ENCODE measurements around the gene RRP1.

The RRP1 gene

DNA sequence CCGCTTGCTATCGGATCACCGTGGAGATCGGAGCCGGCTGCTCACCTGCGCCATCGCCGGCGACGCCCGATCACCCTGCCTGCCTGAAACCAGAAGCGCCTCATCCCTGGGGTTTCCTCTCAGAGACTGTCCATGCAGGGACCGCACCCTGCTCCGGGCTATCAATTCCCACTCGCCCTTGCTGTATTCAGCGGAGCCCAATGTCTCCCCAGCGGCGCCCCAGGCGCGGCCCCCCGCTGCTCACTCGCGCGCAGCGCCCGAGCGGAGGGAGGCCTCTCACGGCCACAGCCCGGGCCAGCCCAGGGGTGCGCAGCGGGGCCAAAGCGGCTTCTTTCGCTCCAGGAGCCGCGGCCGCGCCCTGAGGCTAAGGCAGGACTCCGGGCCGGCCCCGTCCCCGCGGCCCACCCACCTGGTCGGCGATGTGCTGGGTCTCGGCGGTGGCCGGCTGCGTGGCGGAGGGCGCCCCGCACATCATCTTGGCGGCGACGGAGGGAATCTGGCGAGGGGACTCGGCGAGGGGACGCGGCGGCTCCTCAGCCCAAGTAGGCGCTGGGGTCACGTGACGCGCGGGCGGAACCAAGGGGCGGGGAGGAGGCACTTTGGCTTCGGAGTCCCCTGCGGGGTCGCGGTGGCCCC is 13.5 kb upstream of the RRP1 start, which contains the start of gene CSTB:
CSTB (minus strand) TSS at position 514 of the 636 bp plus-strand sequence; CDS start at position 475, 39 bp downstream.
- Histone ChIP-seq H3K27ac (ENCODE audit: low read depth in 2 of 2, low read length in 2 of 2) (peak within 1 kb of the TSS; percentile 92 to 93), H3K4me1 (ENCODE audit: control insufficient read depth in 2 of 2, insufficient read depth in 2 of 2, low read length in 2 of 2) (peaks cover 6 to 8% of the 10 kb centered on the region in 2 donors), H3K9me3 (ENCODE audit: control insufficient read depth in 2 of 2, low read length in 2 of 2) (no peaks in the 10 kb centered on the region), H3K27me3 (ENCODE audit: control insufficient read depth in 2 of 2, insufficient read depth in 2 of 2, low read length in 2 of 2) (no peaks in the 10 kb centered on the region), H3K36me3 (ENCODE audit: control insufficient read depth in 2 of 2, insufficient read depth in 2 of 2, low read length in 2 of 2) (peaks cover 9 to 17% of the 10 kb centered on the region in 2 donors), H3K4me3 (ENCODE audit: low read length in 2 of 2) (peak within 1 kb of the TSS; percentile 86 to 91), H3K9ac (ENCODE audit: low read depth in 1 of 2, low read length in 2 of 2) (peak within 1 kb of the TSS; percentile 85 to 94)

- Histone ChIP-seq H3K9ac (ENCODE audit: low read depth in 1 of 2, low read length in 2 of 2) (no peak overlapping the region), H3K4me1 (ENCODE audit: control insufficient read depth in 2 of 2, insufficient read depth in 2 of 2, low read length in 2 of 2) (peaks cover 8 to 10% of the 10 kb centered on the region in 2 donors), H3K36me3 (ENCODE audit: control insufficient read depth in 2 of 2, insufficient read depth in 2 of 2, low read length in 2 of 2) (peaks cover 9 to 16% of the 10 kb centered on the region in 2 donors), H3K27me3 (ENCODE audit: control insufficient read depth in 2 of 2, insufficient read depth in 2 of 2, low read length in 2 of 2) (no peaks in the 10 kb centered on the region), H3K9me3 (ENCODE audit: control insufficient read depth in 2 of 2, low read length in 2 of 2) (no peaks in the 10 kb centered on the region), H3K27ac (ENCODE audit: low read depth in 2 of 2, low read length in 2 of 2) (no peak overlapping the region), H3K4me3 (ENCODE audit: low read length in 2 of 2) (no peak overlapping the region)
Measured at GRCh38 chr21:43777953-43778352, 11.4 kb upstream of the RRP1 start.

GRCh38 chr21:43778469-43779335 is 10.7 kb upstream of the RRP1 start:
- H3K36me3 ChIP-seq (ENCODE audit: control insufficient read depth in 2 of 2, insufficient read depth in 2 of 2, low read length in 2 of 2): peaks cover 7 to 8% of the 10 kb centered on the region in 2 donors
- H3K4me1 ChIP-seq (ENCODE audit: control insufficient read depth in 2 of 2, insufficient read depth in 2 of 2, low read length in 2 of 2): peaks cover 8 to 10% of the 10 kb centered on the region in 2 donors
- no peak overlapping the region for H3K9ac ChIP-seq (ENCODE audit: low read depth in 1 of 2, low read length in 2 of 2)
- no peak overlapping the region for H3K4me3 ChIP-seq (ENCODE audit: low read length in 2 of 2)
- no peaks in the 10 kb centered on the region for H3K27me3 ChIP-seq (ENCODE audit: control insufficient read depth in 2 of 2, insufficient read depth in 2 of 2, low read length in 2 of 2)
- H3K9me3 ChIP-seq (ENCODE audit: control insufficient read depth in 2 of 2, low read length in 2 of 2): no peaks in the 10 kb centered on the region
- peak overlapping the region in 1 of 2 donors; percentile 48 for H3K27ac ChIP-seq (ENCODE audit: low read depth in 2 of 2, low read length in 2 of 2)

DNA sequence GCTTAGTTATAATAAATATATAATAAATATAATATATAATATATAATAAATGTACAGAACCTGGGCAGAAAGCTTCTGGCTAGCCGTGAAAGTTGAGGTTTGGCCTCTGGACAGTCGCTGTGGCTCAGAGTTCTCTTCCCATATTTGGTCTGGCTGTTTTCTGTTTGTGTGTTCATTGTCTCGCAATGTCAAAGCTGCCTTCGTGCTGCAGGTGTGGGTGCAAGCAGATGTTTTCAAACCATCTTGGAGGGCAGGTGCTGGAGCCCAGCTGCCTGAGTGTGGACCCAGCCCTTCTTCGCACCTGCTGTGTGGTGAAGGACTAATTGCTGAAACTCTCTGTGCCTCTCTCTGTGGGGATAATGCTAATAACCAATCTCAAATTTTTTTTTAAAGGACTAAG is 9.7 kb upstream of the RRP1 start:
- Histone ChIP-seq H3K27ac (ENCODE audit: low read depth in 2 of 2, low read length in 2 of 2) (no peak overlapping the region), H3K36me3 (ENCODE audit: control insufficient read depth in 2 of 2, insufficient read depth in 2 of 2, low read length in 2 of 2) (no peaks in the 10 kb centered on the region), H3K9me3 (ENCODE audit: control insufficient read depth in 2 of 2, low read length in 2 of 2) (no peaks in the 10 kb centered on the region), H3K9ac (ENCODE audit: low read depth in 1 of 2, low read length in 2 of 2) (no peak overlapping the region), H3K27me3 (ENCODE audit: control insufficient read depth in 2 of 2, insufficient read depth in 2 of 2, low read length in 2 of 2) (no peaks in the 10 kb centered on the region), H3K4me1 (ENCODE audit: control insufficient read depth in 2 of 2, insufficient read depth in 2 of 2, low read length in 2 of 2) (peaks cover 8 to 10% of the 10 kb centered on the region in 2 donors), H3K4me3 (ENCODE audit: low read length in 2 of 2) (no peak overlapping the region)

DNA sequence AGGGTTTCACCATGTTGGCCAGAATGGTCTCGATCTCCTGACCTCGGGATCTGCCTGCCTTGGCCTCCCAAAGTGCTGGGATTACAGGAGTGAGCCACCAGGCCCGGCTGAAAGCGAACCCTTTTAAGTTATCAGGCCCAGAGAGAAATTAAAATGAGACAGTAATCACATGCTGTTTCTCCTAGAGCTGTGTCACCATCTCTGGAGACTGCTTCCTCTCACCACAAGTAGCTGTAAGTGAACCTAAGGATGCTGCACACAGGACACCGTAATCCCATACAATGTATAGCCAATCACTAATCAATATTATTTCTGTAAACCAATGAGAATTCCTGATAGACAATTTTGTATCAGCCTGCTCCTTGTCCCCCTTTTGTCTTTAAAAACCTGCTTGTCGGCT is 7.5 kb upstream of the RRP1 start:
- H3K4me1 ChIP-seq (ENCODE audit: control insufficient read depth in 2 of 2, insufficient read depth in 2 of 2, low read length in 2 of 2): peaks cover 3 to 4% of the 10 kb centered on the region in 2 donors
- H3K36me3 ChIP-seq (ENCODE audit: control insufficient read depth in 2 of 2, insufficient read depth in 2 of 2, low read length in 2 of 2): no peaks in the 10 kb centered on the region
- no peak overlapping the region for H3K27ac ChIP-seq (ENCODE audit: low read depth in 2 of 2, low read length in 2 of 2)
- no peak overlapping the region for H3K4me3 ChIP-seq (ENCODE audit: low read length in 2 of 2)
- no peaks in the 10 kb centered on the region for H3K27me3 ChIP-seq (ENCODE audit: control insufficient read depth in 2 of 2, insufficient read depth in 2 of 2, low read length in 2 of 2)
- H3K9ac ChIP-seq (ENCODE audit: low read depth in 1 of 2, low read length in 2 of 2): no peak overlapping the region
- H3K9me3 ChIP-seq (ENCODE audit: control insufficient read depth in 2 of 2, low read length in 2 of 2): no peaks in the 10 kb centered on the region

- Histone ChIP-seq H3K9me3 (ENCODE audit: control insufficient read depth in 2 of 2, low read length in 2 of 2) (no peaks in the 10 kb centered on the region), H3K9ac (ENCODE audit: low read depth in 1 of 2, low read length in 2 of 2) (no peak overlapping the region), H3K4me3 (ENCODE audit: low read length in 2 of 2) (no peak overlapping the region), H3K4me1 (ENCODE audit: control insufficient read depth in 2 of 2, insufficient read depth in 2 of 2, low read length in 2 of 2) (peaks cover 3 to 4% of the 10 kb centered on the region in 2 donors), H3K27ac (ENCODE audit: low read depth in 2 of 2, low read length in 2 of 2) (no peak overlapping the region), H3K27me3 (ENCODE audit: control insufficient read depth in 2 of 2, insufficient read depth in 2 of 2, low read length in 2 of 2) (no peaks in the 10 kb centered on the region), H3K36me3 (ENCODE audit: control insufficient read depth in 2 of 2, insufficient read depth in 2 of 2, low read length in 2 of 2) (no peaks in the 10 kb centered on the region)
Measured at GRCh38 chr21:43782431-43783097, 6.8 kb upstream of the RRP1 start.

DNA sequence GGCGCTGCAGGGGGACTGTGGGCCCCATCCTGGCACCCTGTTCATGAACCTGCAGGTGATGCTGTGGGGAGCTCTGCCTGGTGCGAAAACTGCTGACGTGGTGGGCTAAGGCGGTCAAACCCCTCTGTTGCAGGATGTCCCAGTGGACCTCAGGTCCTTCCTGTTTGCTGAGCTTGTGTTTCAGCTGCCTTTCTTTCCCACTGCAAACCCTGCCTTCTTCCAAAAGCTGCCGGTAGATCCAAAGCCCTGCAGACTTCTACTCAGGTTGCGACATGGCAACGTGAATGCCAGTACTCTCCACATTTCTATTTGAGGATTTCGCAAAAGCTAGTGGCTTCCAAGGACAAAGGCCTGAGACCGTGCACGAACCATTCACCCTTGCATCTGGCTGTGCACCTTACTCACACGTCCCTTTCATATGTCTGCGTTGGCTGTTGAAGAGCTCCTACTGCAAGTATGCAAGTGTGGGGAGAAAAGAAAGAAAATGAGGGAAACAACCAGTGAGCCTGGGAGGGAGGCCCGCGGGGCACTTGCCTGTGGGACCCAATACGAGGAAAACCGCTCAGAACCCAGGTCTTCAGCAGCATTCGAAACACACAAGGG is 6.2 kb upstream of the RRP1 start:
- Histone ChIP-seq H3K4me3 (ENCODE audit: low read length in 2 of 2) (no peak overlapping the region), H3K27me3 (ENCODE audit: control insufficient read depth in 2 of 2, insufficient read depth in 2 of 2, low read length in 2 of 2) (no peaks in the 10 kb centered on the region), H3K27ac (ENCODE audit: low read depth in 2 of 2, low read length in 2 of 2) (no peak overlapping the region), H3K4me1 (ENCODE audit: control insufficient read depth in 2 of 2, insufficient read depth in 2 of 2, low read length in 2 of 2) (peaks cover 3 to 4% of the 10 kb centered on the region in 2 donors), H3K36me3 (ENCODE audit: control insufficient read depth in 2 of 2, insufficient read depth in 2 of 2, low read length in 2 of 2) (no peaks in the 10 kb centered on the region), H3K9ac (ENCODE audit: low read depth in 1 of 2, low read length in 2 of 2) (no peak overlapping the region), H3K9me3 (ENCODE audit: control insufficient read depth in 2 of 2, low read length in 2 of 2) (no peaks in the 10 kb centered on the region)

DNA sequence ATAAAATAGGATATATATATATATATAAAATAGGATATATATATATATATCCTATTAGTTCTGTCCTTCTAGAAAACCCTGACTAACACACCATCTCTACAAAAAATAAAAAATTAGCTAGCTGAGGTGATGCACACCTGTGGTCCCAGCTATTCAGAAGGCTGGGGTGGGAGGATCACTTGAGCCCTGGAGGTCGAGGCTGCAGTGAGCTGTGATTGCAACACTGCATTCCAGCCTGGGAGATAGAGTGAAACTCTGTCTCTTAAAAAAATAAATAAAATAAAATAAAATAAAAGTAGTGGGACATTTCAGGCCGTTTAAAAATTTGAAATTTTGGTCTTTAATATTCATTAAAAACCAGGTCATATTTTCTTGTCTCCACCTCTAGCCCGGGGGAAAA is 4.2 kb upstream of the RRP1 start:
- Histone ChIP-seq H3K27me3 (ENCODE audit: control insufficient read depth in 2 of 2, insufficient read depth in 2 of 2, low read length in 2 of 2) (no peaks in the 10 kb centered on the region), H3K4me1 (ENCODE audit: control insufficient read depth in 2 of 2, insufficient read depth in 2 of 2, low read length in 2 of 2) (peaks cover 4 to 8% of the 10 kb centered on the region in 2 donors), H3K4me3 (ENCODE audit: low read length in 2 of 2) (no peak overlapping the region), H3K9me3 (ENCODE audit: control insufficient read depth in 2 of 2, low read length in 2 of 2) (no peaks in the 10 kb centered on the region), H3K9ac (ENCODE audit: low read depth in 1 of 2, low read length in 2 of 2) (no peak overlapping the region), H3K27ac (ENCODE audit: low read depth in 2 of 2, low read length in 2 of 2) (no peak overlapping the region), H3K36me3 (ENCODE audit: control insufficient read depth in 2 of 2, insufficient read depth in 2 of 2, low read length in 2 of 2) (no peaks in the 10 kb centered on the region)

DNA sequence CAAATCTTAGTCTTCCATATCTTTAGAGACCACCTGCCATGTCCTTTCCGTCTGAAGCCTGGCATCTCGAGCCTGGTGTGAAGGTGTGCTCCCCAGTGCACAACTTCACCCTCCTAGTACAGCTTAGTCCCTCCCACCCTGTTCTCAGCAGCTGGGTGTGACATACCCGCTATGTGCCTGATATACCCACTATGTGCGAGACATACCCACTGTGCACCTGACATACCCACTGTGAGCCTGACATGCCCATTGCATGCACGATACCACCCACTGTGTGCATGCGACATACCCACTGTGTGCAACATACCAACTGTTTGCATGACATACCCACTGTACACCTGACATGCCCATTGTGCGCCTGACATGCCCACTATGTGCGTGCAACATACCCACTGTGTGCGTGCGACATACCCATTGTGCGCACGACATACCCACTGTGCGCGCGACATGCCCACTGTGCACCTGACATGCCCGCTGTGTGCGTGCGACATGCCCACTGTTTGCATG is 3.0 kb upstream of the RRP1 start:
- no peak overlapping the region for H3K4me3 ChIP-seq (ENCODE audit: low read length in 2 of 2)
- no peaks in the 10 kb centered on the region for H3K9me3 ChIP-seq (ENCODE audit: control insufficient read depth in 2 of 2, low read length in 2 of 2)
- no peaks in the 10 kb centered on the region for H3K27me3 ChIP-seq (ENCODE audit: control insufficient read depth in 2 of 2, insufficient read depth in 2 of 2, low read length in 2 of 2)
- H3K9ac ChIP-seq (ENCODE audit: low read depth in 1 of 2, low read length in 2 of 2): no peak overlapping the region
- H3K4me1 ChIP-seq (ENCODE audit: control insufficient read depth in 2 of 2, insufficient read depth in 2 of 2, low read length in 2 of 2): peaks cover 14 to 15% of the 10 kb centered on the region in 2 donors
- H3K36me3 ChIP-seq (ENCODE audit: control insufficient read depth in 2 of 2, insufficient read depth in 2 of 2, low read length in 2 of 2): no peaks in the 10 kb centered on the region
- no peak overlapping the region for H3K27ac ChIP-seq (ENCODE audit: low read depth in 2 of 2, low read length in 2 of 2)
